PFSK-1 (cell line): ENCODE results near the gene PCID2.

ENCODE experiments used
- POLR2AphosphoS5 ChIP-seq: IDR thresholded peaks from 2 replicates; pipeline ENCODE4 v1.6.1; 2012; ENCODE audit warnings: low read depth, mild to moderate bottlenecking, control low read depth, low read length, moderate library complexity
- SIN3A ChIP-seq: IDR thresholded peaks from 2 replicates; pipeline ENCODE4 v1.6.1; 2012; ENCODE audit warnings: mild to moderate bottlenecking, low read length, moderate library complexity, borderline replicate concordance; ENCODE audit not compliant: insufficient read depth
- TAF1 ChIP-seq: IDR thresholded peaks from 2 replicates; pipeline ENCODE4 v1.6.1; 2012; ENCODE audit warnings: low read length, control low read depth, borderline replicate concordance; ENCODE audit not compliant: insufficient read depth
- TF ChIP-seq, protein P1 (sequence below), 2 experiments: IDR thresholded peaks; 2 replicates each; pipeline versions ENCODE4 v1.6.1 to v1.8.0; 2011 to 2012; ENCODE audit warnings: low read depth in 2 of 2, low read length in 2 of 2, control low read depth in 1 of 2, inconsistent platforms in 1 of 2, mild to moderate bottlenecking in 1 of 2, moderate library complexity in 1 of 2; ENCODE audit not compliant: insufficient read depth in 1 of 2

GRCh38 chr13:113220141-113220598, 11.7 kb upstream of the PCID2 start:
- no peak for TF ChIP-seq SIN3A
- no peak for TF ChIP-seq POLR2AphosphoS5
- TF ChIP-seq, protein P1, sequence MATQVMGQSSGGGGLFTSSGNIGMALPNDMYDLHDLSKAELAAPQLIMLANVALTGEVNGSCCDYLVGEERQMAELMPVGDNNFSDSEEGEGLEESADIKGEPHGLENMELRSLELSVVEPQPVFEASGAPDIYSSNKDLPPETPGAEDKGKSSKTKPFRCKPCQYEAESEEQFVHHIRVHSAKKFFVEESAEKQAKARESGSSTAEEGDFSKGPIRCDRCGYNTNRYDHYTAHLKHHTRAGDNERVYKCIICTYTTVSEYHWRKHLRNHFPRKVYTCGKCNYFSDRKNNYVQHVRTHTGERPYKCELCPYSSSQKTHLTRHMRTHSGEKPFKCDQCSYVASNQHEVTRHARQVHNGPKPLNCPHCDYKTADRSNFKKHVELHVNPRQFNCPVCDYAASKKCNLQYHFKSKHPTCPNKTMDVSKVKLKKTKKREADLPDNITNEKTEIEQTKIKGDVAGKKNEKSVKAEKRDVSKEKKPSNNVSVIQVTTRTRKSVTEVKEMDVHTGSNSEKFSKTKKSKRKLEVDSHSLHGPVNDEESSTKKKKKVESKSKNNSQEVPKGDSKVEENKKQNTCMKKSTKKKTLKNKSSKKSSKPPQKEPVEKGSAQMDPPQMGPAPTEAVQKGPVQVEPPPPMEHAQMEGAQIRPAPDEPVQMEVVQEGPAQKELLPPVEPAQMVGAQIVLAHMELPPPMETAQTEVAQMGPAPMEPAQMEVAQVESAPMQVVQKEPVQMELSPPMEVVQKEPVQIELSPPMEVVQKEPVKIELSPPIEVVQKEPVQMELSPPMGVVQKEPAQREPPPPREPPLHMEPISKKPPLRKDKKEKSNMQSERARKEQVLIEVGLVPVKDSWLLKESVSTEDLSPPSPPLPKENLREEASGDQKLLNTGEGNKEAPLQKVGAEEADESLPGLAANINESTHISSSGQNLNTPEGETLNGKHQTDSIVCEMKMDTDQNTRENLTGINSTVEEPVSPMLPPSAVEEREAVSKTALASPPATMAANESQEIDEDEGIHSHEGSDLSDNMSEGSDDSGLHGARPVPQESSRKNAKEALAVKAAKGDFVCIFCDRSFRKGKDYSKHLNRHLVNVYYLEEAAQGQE (IDR thresholded peaks at IDR 0.05; ENCODE audit: insufficient read depth in 1 of 2, low read depth in 2 of 2, low read length in 2 of 2) = no peak
- TF ChIP-seq TAF1 = no peak
